Stimulated activated CD8-positive, alpha-beta memory T cell treated with anti-CD3 and anti-CD28 coated beads, Interleukin-2, amount 100 ng/mL, for 48 hours (primary cell): ENCODE measurements around the gene CBL.

Experiments
- DNase-seq, 2 donors: peaks; one replicate each; pipeline ENCODE4 v3.0.0-alpha.2; 2020; ENCODE audit warnings: low read depth in 2 of 2

The CBL gene

DNA sequence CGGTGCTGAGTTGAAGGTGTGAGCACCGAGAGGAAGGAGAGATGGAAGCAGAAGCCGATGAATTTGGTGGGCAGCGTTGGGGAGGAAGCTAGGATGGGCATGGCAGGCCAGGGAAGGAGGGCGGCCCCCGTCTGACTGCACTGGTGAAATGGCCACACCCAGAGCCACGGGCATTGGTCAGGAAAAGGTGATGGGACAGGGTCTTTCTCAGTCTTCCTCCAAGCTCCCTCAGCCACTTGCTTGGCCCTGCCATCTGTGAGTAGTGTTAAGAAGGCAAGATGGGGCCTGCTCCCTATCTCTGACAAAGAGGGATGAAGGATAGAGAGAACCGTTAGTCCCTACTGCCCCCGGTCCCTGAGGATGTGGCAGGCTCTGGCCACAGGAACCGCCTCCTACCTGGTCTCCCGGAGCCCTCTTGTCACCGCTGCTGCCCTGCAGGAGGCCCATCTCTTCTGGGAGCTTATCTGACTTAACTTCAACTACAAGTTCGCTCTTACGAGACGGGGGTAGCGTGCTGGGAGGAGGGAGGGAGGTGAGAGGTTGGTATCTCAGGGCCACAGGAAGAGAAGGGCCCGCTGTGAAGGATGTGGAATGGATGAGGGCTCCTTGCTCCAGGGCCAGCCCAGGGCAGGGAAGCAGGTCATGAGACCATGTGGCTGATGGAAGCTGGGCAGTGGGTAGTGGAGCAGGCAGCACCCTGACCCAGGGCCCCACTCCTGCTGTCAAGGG lies 104.0 kb downstream of the CBL start:
- DNase-seq: no peak

DNA sequence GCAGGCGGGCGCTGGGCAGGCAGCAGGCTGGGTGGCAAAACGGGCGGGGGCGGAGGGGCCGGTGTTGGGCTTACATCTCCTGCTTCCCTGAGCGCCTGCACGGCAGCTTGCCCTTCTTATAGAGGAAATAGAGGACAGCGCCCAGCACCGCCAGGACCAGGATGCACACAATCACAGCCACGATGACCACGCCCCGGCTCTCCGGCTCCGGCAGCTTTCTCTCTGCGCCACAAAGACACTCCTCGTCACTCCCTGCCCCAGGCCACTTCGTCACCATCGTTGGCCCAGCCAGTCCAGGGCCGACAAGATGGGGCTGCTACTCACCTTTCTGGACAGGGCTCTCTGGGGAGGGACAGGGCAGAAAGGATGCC lies 104.5 kb downstream of the CBL start:
- no peak for DNase-seq

DNA sequence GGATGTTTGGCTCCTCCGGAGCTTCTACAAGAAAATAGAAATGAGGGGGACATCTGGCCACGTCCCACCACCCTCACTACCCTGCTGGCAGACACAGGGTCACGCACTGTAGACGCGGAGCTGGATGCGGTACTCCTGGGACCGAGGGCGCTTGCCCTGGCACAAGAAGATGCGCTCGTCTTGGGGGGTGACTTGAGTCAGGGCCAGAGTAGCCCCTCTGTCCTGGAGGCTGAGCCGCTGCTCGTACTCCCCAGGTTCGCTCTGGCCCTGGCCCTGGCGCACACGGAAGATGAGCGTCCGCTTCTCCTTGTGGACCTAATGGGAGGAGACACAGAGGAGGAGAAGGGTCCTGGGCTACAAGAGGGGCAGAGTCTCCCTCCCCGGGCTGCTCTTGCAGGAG lies 108.6 kb downstream of the CBL start:
- DNase-seq: no peak

DNA sequence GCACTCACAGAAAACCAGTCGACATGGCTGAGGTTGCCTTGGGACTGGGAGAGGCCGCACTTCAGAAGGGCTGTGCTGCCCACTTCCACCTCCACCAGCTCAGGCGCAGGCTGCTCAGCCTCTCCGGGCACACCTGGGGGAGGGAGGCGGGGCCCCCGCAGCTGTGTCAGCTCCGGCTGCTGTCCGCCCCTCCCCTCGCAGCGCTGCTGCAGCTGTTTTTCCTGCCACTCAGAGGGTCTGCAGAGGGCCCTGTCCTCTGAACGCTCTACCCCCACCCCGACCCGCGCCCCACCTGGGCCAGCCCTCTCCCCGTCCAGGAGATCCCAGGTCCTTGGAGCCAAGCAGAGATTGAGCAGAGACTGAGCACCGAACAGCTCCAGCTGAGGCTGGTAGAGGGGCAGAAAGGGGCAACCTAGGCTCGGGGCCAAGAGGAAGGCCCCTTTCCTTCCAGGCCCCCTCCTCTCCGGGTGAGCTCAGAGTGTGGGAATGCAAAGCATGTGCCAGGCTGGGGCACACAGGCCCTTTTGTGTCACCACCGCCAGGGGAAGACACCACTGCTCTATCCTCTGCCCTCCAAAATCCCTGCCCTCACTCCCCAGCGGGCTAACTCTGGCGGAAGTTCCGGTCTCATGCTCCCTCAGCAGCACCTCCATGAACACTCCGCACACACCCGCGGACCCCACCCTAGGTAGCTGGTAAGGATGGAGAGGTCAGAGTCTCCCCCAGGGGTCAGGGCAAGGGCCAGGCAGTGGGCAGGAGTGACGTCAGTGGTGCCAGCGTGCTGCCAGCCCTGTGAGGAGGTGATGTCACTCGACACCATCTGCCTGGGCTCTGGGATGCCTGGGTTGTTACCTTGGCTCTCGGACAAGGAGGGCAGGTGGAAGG lies 109.2 kb downstream of the CBL start:
- no peak for DNase-seq

DNA sequence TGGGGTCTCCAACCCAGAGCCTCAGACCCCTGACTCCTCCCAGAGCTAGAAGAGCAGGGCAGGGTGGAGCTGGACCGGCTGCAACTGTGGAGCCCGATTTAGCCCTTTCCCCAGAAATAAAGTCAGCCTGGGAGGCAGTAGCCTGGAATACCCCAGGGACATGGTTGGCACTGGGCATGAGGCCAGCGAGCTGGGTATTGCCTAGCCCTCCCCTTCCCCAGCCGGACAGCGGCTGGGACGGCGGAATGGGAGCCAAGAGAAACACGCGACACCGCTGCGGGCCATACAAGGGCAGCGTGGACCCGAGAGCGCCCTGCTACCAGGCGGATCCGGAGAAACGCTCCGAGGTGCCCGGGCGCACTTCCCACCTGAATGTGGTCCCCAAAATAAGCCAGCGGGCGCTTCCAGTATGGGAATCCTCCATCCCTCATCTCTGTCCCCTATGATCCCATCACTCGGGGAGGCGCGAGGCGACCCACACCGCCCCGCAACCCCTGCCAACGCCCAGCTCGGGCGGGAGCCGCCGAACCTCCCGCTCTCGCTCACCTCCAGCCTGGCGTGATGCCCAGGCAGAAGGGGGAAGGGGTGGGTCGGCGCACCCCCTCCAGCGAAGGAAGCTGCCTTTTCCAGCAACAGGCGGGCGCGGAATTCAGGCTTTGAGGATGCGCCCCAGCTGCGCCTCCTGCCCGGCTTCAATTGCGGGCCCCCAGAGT lies 110.0 kb downstream of the CBL start:
- DNase-seq: no peak

DNA sequence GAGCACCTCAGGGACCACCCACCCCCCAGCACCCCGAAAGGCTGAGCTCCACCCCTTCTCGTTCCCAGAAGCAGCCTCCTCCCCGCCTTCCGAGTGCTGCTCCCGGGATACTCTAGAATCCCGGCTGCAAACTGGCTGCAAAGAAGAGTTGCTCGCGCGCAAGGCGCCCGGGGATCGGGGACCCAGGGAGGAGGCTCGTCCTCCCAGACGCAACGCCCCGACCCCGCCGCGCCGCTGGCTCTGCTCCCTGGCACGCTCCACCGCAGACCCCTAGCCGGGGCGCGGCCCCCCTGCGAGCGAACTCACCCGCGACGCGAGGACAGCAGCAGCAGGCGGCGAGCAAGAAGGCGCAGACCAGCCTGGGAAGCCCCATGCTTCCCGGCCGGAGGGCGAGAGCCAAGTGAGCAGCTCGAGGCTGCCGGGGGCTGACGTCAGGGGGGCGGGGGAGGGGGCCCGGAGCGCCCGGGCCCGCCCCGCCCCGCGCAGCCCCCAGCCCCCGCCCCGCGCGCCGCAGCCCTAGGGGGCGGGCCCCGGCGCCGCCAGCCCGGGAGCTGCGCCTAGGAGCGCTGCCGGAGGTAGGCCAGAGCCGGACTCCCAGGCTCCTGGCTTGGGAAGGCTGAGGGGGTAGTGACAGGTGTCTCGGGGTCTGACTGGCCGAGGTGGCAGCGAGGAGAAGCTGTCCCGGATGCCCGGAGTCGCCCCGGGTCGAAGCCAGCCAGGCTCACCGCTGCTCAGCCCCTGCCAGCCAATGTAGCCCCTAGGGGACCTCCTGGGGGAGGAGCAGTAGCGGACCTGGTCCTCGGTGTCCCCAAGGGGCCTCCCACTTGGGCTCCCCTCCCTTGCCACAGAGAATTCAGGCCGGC lies 110.8 kb downstream of the CBL start, which contains the start of gene MCAM:
TSS of gene MCAM (minus strand) at position 402 of the 863 bp plus-strand sequence. CDS start at position 373, 29 bp downstream.
- DNase-seq: no peak

DNA sequence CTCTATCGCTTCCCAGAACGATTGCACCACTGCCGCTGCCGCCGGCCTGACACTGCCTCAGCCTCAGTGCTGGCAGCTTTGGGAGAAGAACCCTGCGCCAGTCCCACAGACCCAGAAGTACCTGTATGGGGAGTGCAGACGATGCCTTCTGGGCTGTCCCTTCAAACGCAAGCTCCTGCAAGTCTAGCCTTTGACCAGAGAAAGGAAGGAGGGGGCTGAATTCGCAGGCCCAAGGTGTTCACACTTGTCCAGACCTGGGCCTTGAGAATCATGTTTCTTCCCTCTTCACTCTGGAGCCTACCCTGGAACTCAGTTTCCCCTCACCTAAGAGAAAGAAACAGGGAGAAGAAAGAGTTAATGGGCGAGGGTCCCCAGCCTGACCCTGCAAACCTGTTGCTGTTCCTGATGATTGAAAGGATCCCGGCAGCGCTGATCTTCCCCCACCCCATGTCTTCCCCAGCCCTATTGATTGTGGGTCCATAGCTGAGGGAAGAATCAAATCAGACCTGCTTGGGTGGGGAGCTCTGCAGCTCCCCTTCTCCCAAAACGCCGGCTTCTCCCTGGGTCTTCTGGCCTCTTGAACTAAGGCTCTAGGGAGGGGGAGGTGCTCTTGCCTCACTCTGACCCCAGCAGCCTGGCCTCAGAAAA lies 111.6 kb downstream of the CBL start:
- no peak for DNase-seq

DNA sequence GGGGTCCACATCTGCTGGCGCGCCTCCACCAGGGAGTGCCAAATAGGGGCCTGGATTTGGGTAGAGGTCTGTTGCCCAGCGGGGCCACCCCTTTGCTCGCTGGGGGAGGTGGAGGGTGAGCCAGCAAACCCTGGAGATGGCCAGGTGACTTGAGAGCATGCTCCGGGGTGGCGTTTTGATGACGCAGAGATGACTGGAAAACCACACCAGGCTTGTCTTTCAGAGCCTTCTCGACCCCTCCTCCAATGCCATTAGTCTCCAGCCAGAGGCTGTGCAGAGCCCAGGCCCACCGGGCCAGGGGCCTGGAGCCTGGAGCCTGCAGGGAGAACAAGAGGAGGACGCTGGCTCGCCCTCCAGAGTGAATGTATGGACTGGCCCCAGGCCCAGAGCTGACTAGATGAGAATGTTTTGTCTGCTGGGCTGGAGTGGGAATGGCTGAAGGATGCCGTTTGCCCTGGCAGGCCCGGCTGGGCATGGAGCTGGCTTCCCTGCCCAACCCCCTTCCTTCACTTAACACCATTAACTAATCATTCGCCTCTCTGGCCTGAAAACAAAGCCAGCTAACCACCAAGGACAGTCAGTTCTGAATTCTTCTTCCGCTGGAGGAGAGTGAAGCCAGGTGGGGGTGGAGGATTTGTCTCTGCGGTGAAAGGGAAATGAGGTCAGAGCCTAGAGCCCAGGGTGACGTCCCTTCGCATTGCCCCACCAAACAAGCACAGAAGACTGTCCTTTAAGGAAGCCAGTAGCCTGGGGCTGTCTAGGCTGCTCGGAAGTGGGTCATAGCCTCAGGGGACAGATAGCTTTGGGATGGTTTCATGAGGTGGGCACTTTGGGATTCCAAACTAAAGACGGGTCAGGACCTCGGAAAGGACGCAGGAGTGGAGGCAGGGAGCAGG lies 112.3 kb downstream of the CBL start:
- DNase-seq: no peak

DNA sequence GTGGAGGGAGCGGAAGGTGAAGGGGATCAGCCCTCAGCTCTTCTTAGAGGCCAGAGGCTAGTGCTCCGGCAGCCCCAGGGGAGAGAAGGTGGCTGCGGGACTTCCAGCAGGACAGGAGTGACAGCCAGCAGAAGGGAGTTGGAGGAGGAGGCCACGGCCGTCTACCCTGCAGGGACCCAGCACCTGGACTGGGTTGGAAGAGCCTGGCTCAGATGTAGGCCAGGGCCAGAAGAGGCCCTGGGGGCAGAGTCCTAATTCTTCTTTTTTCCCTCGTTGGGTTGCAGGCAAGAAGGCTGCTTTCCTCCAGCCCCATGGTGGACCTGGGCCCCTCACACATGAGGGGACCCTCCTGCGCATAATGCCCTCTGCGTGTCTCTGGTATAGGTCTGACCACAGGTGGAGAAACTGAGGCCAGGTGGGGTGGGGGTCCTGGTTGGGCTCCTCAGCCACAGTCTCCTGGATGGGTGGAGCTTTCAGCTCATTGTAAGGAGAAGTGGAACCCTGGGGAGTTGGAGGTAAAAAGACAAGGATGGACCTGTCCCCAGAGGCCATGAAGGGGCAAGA lies 113.1 kb downstream of the CBL start:
- no peak for DNase-seq

DNA sequence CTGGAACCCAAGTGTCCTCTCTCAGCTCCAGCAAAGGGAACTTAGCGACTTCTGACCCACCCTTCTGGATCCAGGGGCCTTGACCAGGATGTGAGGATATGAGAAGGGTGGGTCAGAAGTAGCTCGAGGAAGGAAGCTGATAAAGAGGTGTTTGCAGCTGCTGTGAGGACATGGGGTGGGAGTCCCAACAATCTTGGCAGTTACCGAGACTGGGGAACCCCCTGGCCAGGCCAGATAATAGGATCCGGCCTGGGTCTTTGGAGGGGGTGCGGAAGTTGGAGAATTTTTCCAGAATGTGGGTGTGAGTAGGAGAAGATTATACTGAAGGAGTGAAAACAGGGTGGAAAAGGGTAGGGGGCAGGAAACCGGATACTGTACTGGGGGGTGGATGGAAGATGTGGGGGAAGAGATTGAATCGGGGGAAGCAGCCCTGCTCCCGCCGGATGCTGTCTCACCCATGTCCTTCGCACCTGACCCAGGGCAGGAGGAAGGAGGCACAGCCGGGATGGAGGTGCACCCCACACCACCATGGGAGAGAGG lies 113.6 kb downstream of the CBL start:
- no peak for DNase-seq

DNA sequence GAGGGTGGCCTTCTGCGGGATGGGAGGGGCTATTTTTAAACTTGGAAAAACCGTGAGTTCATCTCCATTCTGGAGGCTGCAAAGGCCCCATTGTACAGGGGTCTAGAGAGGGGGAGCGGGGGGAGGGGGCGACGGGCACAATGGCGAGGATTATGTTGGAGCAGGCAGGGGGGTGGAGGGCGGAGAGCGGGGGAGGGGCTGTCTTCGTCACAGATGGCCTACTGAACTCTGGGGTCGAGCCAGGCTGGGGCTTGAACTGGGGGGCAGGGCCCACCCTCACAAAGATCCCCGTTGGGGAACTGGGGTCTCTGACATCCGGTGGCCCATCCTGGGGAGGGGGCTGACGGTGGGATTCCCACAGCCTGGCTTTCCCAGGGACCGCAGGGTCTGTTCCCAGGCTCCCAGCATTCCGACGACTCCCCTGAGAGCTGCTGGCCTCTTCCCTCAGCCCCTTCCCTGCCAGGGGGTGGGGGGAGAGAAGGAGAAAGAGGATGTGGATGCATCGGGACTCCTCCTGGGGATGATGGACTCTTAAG lies 114.2 kb downstream of the CBL start:
- no peak for DNase-seq

DNA sequence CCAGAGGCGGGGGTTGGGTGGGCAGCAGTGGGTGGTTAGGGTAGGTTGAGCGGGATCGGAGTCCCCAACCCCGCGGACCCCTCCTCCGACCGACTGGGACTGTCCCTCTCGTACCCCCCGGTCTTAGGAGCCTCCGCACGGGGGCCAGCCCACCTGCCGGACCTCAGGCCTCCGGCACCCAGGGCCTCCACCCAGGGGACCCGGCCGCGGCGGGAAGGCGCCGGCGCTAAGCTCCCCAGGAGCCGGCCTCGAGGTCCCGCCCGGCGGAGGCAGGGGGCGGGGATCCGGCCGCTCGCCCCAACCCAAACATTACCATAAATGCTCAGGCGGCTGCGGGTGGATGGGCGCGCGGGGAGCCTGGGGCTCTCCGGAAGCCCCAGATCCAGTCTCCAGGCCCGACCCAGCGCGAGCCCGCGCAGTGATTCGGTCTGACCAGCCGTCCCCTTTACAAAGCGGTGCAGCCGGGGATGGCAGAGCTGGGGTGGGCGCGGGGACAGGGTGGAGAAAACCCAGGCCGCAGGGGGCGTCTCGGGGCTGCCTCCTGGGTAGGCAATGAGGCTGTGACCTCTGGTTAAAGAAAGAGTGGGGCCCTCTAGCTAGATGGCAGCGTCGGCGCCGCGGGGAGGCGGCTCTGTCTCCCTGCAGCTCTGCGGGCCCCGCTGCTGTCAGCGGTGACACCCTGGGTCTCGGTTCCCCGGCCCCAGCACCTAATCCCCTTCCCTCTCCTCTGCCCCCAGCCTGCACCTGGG lies 114.8 kb downstream of the CBL start:
- DNase-seq: peak; percentile 40 to 41

DNA sequence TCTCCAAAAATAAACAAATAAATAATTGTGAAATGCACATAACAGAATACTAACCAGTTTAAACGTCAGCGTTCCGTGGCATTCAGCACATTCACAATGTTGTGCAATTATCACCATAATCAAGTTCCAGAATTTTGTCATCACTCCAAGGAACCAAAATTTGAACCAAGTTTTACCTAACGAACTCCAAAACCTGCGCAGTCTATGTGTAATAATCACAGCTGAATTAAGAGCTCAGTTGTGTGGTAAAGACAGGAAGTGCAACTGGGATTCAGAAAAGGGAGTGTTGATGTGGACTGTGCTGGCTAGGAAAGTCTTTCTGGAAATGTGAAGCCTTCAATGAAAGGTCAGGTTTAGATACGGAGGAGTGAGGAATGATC lies 116.2 kb downstream of the CBL start:
- DNase-seq: no peak

DNA sequence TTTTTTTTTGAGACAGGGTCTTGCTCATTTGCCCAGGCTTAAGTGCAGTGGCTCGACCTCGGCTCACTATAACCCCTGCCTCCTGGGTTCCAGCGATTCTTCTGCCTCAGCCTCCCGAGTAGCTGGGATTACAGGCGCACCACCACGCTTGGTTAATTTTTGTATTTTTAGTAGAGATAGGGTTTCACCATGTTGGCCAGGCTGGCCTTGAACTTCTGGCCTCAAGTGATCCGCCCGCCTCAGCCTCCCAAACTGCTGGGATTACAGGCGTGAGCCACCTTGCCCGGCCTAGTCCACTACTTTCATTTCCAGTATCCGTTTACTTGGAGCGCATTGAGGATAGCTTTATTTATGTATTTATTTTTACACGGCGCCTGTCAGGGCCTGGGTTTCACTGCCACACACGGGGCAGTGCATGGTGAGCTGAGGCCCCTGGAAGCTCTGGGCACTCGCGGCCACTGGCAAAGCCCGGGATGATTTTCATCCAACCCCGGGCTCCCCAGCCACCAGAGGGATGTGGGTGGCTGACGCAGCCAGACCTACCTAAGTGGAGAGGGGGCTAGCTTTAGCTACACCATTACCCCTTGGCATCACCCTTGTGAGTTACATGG lies 116.9 kb downstream of the CBL start:
- DNase-seq: no peak

DNA sequence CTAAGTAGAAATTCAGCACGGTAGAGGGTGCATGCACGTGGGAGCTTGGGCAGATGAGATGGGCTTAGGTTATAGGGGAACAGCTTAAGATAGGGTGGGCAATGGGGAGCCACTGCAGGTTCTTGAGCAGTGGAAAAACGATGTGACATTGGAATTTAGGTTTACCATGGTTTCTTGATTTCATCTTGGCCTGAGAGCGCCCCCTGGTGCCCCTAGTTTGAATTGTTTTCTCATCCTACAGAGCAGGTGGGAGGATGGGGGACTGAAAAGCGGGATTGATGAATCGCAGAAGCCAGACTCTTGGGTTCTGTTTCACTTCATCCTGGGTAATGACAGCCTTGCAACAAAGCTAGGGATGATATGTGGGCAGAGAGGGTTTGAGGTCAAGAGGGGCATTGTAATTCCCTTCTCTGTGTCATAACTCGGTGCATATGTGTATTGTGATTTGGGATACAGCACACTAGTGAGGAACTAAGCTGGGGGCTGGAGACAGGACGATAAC lies 117.4 kb downstream of the CBL start:
- DNase-seq: peak; percentile 65 to 72

DNA sequence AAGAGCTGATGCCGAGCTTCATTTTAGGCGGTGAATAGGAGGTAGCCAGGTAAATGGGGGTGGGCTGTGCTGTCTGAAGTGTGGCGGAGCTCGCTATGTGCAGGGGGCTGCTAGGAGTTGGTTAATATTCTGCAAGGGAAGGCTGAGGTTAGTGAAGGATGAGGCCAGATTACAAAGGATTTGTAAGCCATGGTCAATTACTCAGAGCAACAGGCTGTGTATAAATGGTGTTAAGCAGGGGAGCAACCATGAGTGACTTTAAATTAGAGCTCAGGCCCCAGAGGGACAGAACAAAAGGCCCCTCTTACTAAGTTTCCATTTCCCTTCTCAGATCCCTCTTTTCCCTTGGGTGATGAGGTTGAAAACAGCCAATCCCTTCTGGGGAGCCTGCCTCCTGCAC lies 118.0 kb downstream of the CBL start:
- no peak for DNase-seq

DNA sequence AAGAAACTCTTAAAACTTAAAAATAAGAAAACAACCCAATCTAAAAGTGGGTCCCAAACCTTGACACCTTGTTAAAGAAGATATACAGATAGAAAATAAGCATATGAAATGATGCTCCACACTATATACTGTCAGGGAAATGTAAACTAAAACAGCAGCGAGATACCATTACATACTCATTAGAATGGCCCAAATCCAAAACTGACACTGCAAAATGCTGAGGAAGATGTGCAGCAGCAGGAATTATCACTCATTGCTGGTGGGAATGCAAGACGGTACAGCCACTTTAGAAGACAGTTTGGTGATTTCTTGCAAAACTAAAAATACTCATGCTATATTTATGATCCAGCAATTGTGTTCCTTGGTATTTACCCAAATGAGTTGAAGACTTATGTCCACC lies 123.2 kb downstream of the CBL start:
- DNase-seq: no peak

DNA sequence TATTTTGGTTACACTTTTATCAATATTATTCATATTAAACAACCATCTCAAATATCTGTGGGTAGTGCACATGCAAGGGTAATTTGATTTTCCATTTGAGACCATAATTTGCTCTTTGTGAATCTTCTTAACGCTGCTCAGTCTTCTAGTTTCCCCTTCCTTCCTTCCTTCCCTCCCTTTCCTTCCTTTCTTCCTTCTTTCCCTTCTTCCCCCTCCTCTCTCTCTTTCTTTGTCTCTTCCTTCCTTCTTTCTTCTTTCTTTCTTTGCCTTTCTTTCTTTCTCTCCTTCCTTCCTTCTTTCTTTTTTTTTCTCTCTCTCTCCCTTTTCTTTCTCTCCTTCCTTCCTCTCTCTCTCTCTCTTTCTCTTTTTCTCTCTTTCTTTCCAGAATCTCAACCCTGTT lies 124.1 kb downstream of the CBL start:
- no peak for DNase-seq
